Ishikawa (cell line): ENCODE data around the gene TSPAN9.

Experiments used
- CREB1 ChIP-seq: IDR thresholded peaks from 2 replicates; pipeline ENCODE4 v1.6.1; 2012; ENCODE audit warnings: low read depth
- EGR1 ChIP-seq: IDR thresholded peaks from 2 replicates; pipeline ENCODE4 v1.6.1; 2012
- EP300 ChIP-seq: IDR thresholded peaks from 2 replicates; pipeline ENCODE4 v1.6.1; 2012; ENCODE audit warnings: borderline replicate concordance
- REST ChIP-seq: IDR thresholded peaks from 2 replicates; pipeline ENCODE4 v1.6.1; 2012; ENCODE audit warnings: low read depth, mild to moderate bottlenecking

GRCh38 chr12:3054374-3054773, 22.8 kb upstream of the TSPAN9 start:
- no peak for TF ChIP-seq EP300
- TF ChIP-seq CREB1: no peak
- TF ChIP-seq REST: no peak
- no peak for TF ChIP-seq EGR1
